GOT3 (cell line): ENCODE measurements around the gene STPG3.
"Not testable (repeated sequence)": the region's sequence is repeated elsewhere in the genome, so short reads cannot be mapped to it uniquely, and the experiment has no call there.

Source experiments
- DNase-seq: peaks from one replicate; lab custom pipeline; 2025; ENCODE audit warnings: mixed read lengths; lab: John Stamatoyannopoulos, UW

The STPG3 gene

GRCh38 chr9:137234055-137234697, 16.9 kb upstream of the STPG3 start:
- DNase-seq, result no peak

- DNase-seq, result no peak
Measured at GRCh38 chr9:137234758-137235423, 16.2 kb upstream of the STPG3 start.

- no peak for DNase-seq
Measured at GRCh38 chr9:137235424-137236237, 15.5 kb upstream of the STPG3 start.

- no peak for DNase-seq
Measured at GRCh38 chr9:137236238-137236935, 14.7 kb upstream of the STPG3 start.

GRCh38 chr9:137236936-137237421, 14.1 kb upstream of the STPG3 start:
- no peak for DNase-seq

GRCh38 chr9:137237759-137238726, 13.0 kb upstream of the STPG3 start:
- DNase-seq, result no peak

- DNase-seq, result not testable (repeated sequence)
Measured at GRCh38 chr9:137239541-137240200, 11.4 kb upstream of the STPG3 start.

- DNase-seq, result no peak
Measured at GRCh38 chr9:137240318-137240840, 10.7 kb upstream of the STPG3 start.

- peak; percentile 97 for DNase-seq
Measured at GRCh38 chr9:137240841-137241489, 10.1 kb upstream of the STPG3 start, which contains the start of gene TUBB4B. Gene TUBB4B, plus strand, starts transcription at chr9:137241287. Its CDS starts 74 bp downstream, at chr9:137241361.

GRCh38 chr9:137241490-137242268, 9.4 kb upstream of the STPG3 start:
- no peak for DNase-seq

GRCh38 chr9:137242269-137243203, 8.6 kb upstream of the STPG3 start:
- no peak for DNase-seq

- DNase-seq, result not testable (repeated sequence)
Measured at GRCh38 chr9:137243266-137243625, 7.8 kb upstream of the STPG3 start.

- DNase-seq, result no peak
Measured at GRCh38 chr9:137243626-137244485, 7.2 kb upstream of the STPG3 start.

- no peak for DNase-seq
Measured at GRCh38 chr9:137244486-137245449, 6.3 kb upstream of the STPG3 start.
